ENCODE results near the gene CCDC152. TPM values are rescaled to one million over a fixed set of nuclear protein-coding genes. Genes with fewer than 3 reads are reported as not detected.

CCDC152 gene
- total RNA-seq, 1 donor from 2014 or later, result not detected

DNA sequence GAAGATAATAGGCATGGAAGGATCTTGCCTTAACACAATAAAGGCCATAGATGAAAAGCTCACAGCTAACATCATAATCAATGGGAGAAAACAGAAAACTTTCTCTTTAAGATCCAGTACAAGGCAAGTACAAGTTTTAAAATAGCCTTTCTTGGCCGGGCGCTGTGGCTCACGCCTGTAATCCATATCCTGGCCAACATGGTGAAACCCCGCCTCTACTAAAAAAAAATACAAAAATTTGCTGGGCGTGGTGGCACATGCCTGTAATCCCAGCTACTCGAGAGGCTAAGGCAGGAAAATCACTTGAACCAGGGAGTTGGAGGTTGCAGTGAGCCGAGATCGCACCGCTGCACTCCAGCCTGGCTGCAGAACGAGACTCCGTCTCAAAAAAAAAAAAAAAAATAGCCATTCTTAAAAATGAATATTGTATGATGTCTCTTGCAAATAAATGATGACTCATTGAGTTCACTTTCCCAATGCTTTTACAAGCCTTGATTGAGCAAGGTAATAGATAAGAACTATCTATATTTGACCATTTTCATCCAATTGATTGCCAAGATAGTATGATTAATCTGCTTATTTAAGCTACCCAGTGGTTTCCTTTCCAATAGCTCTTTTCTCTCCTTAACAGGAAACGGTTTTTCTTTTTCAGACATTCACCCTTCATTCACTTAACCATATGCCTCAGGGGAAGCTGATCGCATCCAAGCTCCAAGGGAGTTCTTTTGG is 15.8 kb downstream of the CCDC152 start:
- Mint-ChIP-seq H3K27me3 (ENCODE audit: unreplicated experiment) (peaks cover 44% of the 10 kb centered on the region), H3K36me3 (ENCODE audit: unreplicated experiment) (no peaks in the 10 kb centered on the region), H3K4me3 (ENCODE audit: unreplicated experiment) (no peak overlapping the region), H3K9me3 (ENCODE audit: unreplicated experiment) (peaks cover 4% of the 10 kb centered on the region), H3K27ac (ENCODE audit: unreplicated experiment) (no peak overlapping the region), H3K4me1 (ENCODE audit: unreplicated experiment) (no peaks in the 10 kb centered on the region)
- no peak for DNase-seq (ENCODE audit: extremely low spot score, unreplicated experiment)
- TF ChIP-seq, protein P1, sequence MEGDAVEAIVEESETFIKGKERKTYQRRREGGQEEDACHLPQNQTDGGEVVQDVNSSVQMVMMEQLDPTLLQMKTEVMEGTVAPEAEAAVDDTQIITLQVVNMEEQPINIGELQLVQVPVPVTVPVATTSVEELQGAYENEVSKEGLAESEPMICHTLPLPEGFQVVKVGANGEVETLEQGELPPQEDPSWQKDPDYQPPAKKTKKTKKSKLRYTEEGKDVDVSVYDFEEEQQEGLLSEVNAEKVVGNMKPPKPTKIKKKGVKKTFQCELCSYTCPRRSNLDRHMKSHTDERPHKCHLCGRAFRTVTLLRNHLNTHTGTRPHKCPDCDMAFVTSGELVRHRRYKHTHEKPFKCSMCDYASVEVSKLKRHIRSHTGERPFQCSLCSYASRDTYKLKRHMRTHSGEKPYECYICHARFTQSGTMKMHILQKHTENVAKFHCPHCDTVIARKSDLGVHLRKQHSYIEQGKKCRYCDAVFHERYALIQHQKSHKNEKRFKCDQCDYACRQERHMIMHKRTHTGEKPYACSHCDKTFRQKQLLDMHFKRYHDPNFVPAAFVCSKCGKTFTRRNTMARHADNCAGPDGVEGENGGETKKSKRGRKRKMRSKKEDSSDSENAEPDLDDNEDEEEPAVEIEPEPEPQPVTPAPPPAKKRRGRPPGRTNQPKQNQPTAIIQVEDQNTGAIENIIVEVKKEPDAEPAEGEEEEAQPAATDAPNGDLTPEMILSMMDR (IDR thresholded peaks at IDR 0.05), result no peak

DNA sequence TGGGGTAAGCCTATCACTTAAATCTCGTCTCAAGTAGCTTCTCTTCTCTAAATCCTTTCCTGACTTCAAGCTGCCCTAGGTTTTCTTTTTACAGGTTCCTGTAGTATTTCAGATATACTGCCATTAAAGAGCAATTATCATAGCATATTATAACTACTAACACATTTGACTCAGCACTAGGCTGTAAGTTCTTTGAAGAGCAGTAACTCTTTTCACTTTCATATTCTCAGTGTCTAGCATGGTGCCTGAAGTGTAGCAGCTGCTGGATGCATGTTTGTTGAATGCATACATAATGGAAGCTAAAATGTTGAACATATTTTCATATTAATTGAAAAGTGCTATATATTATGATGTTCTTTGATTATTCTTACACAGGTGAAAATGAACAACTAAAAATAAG is 22.5 kb downstream of the CCDC152 start:
- Mint-ChIP-seq H3K4me1 (ENCODE audit: unreplicated experiment) (no peaks in the 10 kb centered on the region), H3K27ac (ENCODE audit: unreplicated experiment) (no peak overlapping the region), H3K36me3 (ENCODE audit: unreplicated experiment) (no peaks in the 10 kb centered on the region), H3K4me3 (ENCODE audit: unreplicated experiment) (no peak overlapping the region), H3K27me3 (ENCODE audit: unreplicated experiment) (peaks cover 39% of the 10 kb centered on the region), H3K9me3 (ENCODE audit: unreplicated experiment) (peaks cover under 1% of the 10 kb centered on the region)
- TF ChIP-seq, protein P1 (IDR thresholded peaks at IDR 0.05), result no peak
- DNase-seq (ENCODE audit: extremely low spot score, unreplicated experiment), result no peak

DNA sequence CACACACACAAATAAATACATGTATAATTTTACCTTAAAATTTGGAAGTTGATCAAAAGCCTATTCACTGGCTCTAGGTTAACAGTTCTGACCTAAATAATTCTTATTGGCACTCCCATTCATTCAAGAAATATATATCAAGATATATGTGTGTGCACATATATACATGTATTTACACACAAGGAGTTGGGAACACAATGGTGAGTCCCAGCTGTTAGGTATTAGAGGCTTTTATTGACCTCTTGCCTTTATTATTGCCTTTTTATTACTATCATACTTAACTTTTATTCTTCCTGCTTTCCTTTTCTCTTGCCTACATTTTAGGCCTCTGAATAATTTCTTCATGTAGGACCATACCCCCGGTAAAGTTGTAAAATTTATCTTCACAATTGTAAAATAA is 25.0 kb downstream of the CCDC152 start:
- TF ChIP-seq, protein P1 (IDR thresholded peaks at IDR 0.05), result no peak
- Mint-ChIP-seq H3K27ac (ENCODE audit: unreplicated experiment) (no peak overlapping the region), H3K4me1 (ENCODE audit: unreplicated experiment) (no peaks in the 10 kb centered on the region), H3K9me3 (ENCODE audit: unreplicated experiment) (peaks cover 14% of the 10 kb centered on the region), H3K27me3 (ENCODE audit: unreplicated experiment) (peaks cover 23% of the 10 kb centered on the region), H3K4me3 (ENCODE audit: unreplicated experiment) (no peak overlapping the region), H3K36me3 (ENCODE audit: unreplicated experiment) (no peaks in the 10 kb centered on the region)
- DNase-seq (ENCODE audit: extremely low spot score, unreplicated experiment), result no peak

DNA sequence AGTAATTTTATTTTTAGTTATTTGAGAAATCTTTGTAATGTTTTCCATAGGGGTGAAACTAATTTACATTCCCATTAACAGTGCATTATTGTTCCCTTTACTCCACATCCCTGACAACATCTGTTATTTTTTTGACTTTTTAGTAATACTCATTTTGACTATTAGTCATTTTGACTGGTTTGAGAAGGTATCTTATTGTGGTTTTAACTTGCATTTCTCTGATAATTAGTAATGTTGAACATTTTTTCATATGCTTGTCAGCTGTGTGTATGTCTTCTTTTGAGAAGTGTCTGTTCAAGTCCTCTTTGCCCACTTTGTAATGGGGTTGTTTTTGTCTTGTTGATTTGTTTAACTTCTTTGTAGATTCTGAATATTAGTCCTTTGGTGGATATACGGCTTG is 27.5 kb downstream of the CCDC152 start:
- no peaks in the 10 kb centered on the region for H3K36me3 Mint-ChIP-seq (ENCODE audit: unreplicated experiment)
- H3K27me3 Mint-ChIP-seq (ENCODE audit: unreplicated experiment), result peaks cover 16% of the 10 kb centered on the region
- TF ChIP-seq, protein P1 (IDR thresholded peaks at IDR 0.05), result no peak
- H3K4me1 Mint-ChIP-seq (ENCODE audit: unreplicated experiment), result no peaks in the 10 kb centered on the region
- no peak overlapping the region for H3K27ac Mint-ChIP-seq (ENCODE audit: unreplicated experiment)
- DNase-seq (ENCODE audit: extremely low spot score, unreplicated experiment), result no peak
- no peak overlapping the region for H3K4me3 Mint-ChIP-seq (ENCODE audit: unreplicated experiment)
- peaks cover 27% of the 10 kb centered on the region for H3K9me3 Mint-ChIP-seq (ENCODE audit: unreplicated experiment)

DNA sequence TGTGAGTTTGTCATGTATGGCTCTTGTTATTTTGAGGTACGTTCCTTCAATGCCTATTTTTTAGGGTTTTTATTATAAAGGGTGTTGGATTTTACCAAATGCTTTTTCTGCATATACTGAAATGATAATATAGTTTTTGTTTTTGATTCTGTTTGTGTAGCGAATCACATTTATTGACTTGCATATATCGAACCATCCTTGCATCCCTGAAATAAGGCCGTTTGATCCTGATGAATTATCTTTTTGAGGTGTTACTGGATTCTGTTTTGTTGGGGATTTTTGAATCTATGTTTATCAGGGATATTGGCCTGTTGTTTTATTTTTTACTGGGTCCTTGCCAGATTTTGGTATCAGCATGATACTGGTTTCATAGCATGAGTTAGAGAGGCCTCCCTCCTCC is 29.1 kb downstream of the CCDC152 start:
- H3K9me3 Mint-ChIP-seq (ENCODE audit: unreplicated experiment), result peaks cover 27% of the 10 kb centered on the region
- H3K4me3 Mint-ChIP-seq (ENCODE audit: unreplicated experiment), result no peak overlapping the region
- TF ChIP-seq, protein P1 (IDR thresholded peaks at IDR 0.05), result no peak
- DNase-seq (ENCODE audit: extremely low spot score, unreplicated experiment), result no peak
- no peaks in the 10 kb centered on the region for H3K36me3 Mint-ChIP-seq (ENCODE audit: unreplicated experiment)
- no peak overlapping the region for H3K27ac Mint-ChIP-seq (ENCODE audit: unreplicated experiment)
- H3K27me3 Mint-ChIP-seq (ENCODE audit: unreplicated experiment), result peaks cover 8% of the 10 kb centered on the region
- no peaks in the 10 kb centered on the region for H3K4me1 Mint-ChIP-seq (ENCODE audit: unreplicated experiment)

Data from osteocyte (in vitro differentiated cells).